K562 treated with DMSO at 1 percent for 4 hours (cell line): ENCODE measurements around the gene ICA1. TPM values are rescaled to one million over a fixed set of nuclear protein-coding genes. Genes with fewer than 3 reads are reported as not detected.

Experiments used
- total RNA-seq: library from RNA; unstranded; fragments of 300-600 nt; gene quantifications from 2 replicates; pipeline ENCODE4 v1.2.3, GENCODE V29; 2022; ENCODE audit not compliant: insufficient read depth

Gene ICA1
- total RNA-seq: 11.6 and 13.7 TPM in 2 replicates

DNA sequence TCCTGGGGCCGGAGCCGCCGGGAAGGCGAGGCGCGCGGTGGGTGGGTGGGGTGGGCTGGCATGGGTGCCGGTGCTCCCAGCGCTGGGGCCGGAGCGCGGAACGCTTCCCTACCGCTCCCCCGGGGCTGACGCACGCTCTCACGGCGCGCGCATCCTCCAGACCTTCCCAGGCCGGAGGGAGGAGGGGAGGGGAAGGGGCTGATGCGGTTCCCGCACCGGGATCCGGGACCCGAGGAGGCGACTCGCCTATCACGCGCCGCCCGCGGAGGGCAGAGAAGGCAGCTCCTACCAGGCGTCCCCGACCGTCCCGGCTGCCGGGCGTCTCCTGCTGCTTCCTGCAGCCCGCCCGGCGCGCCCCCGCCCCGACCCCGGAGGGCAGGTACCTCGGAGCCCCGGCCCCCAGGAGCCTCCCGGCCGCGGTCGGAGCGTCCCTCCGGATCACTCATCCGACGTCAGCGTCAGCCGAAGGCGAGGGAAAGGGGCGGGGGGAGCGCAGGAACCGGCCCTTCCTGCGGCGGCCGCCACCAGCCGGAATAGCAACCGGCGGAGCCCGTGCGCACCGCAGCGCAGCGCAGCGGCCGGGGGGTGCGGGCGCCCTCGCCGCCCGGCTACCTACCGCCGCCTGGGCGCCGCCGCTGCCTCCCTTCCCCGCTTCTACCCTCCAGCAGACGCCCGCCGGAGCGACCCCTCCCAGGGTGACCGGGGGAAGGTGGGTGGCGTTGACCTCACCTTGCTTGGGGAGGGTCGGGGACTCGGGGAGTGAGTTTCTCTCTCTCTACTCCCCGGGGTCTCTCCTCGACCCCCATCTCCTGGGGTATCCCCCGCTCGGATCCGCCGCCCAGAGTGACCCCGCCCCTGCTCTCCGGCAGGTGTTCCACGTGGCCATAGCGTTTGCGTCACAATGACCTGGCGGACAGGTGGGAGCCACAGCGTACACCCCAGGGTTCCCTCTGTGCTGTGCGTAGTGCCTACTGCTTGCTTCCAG is at the start of gene ICA1:
TSS of gene ICA1 (minus strand) at position 457 of the 985 bp plus-strand sequence. CDS start 26,241 bp downstream, outside the sequence.

Other genes starting within 250 kb of the ICA1 start
- gene NXPH1, start 171.4 kb upstream of the ICA1 start, total RNA-seq: not detected in 2 replicates